Breast epithelium (tissue), 4 donors: ENCODE data around the gene TCFL5. TPM values are rescaled to one million over a fixed set of nuclear protein-coding genes. Genes with fewer than 3 reads are reported as not detected.
"Not testable (repeated sequence)": the region's sequence is repeated elsewhere in the genome, so short reads cannot be mapped to it uniquely, and the experiment has no call there.

Experiments used
- DNase-seq, 2 donors: peaks; one replicate each; pipeline ENCODE4 v3.0.0-alpha.2; 2019; ENCODE audit warnings: low spot score in 2 of 2
- H3K27ac ChIP-seq, 2 donors: fragments of 200-600 bp; sonication (generic) in 1 of 2; one replicate each; pipeline ENCODE4 v1.5.1; 2016 to 2019; ENCODE audit warnings: mild to moderate bottlenecking in 1 of 2
- H3K27me3 ChIP-seq, 2 donors: fragments of 200-600 bp; sonication (generic) in 1 of 2; one replicate each; pipeline versions ENCODE4 v1.5.1 to v1.6.0; 2017 to 2019; ENCODE audit warnings: control low read depth in 1 of 2, mild to moderate bottlenecking in 1 of 2
- H3K36me3 ChIP-seq: fragments of 200-600 bp; one replicate; pipeline ENCODE4 v1.5.1; 2019
- H3K4me1 ChIP-seq, 2 donors: fragments of 200-600 bp; sonication (generic); one replicate each; pipeline ENCODE4 v1.5.1; 2016 to 2019; ENCODE audit warnings: control low read depth in 1 of 2
- H3K4me3 ChIP-seq, 3 donors: fragments of 200-600 bp; sonication (generic); 1 replicate in 2 of 3; 2 replicates in 1 of 3; pipeline ENCODE4 v1.5.1; 2016 to 2019; ENCODE audit warnings: mild to moderate bottlenecking in 3 of 3, moderate library complexity in 2 of 3
- H3K9me3 ChIP-seq, 2 donors: fragments of 200-600 bp; sonication (generic) in 1 of 2; one replicate each; pipeline ENCODE4 v1.5.1; 2016 to 2019; ENCODE audit warnings: control low read depth in 1 of 2
- POLR2A ChIP-seq: fragments of 450-650 bp; IDR thresholded peaks from one replicate; pipeline ENCODE4 v1.6.1; 2016; ENCODE audit warnings: antibody characterized with exemption, mild to moderate bottlenecking, moderate library complexity
- POLR2AphosphoS5 ChIP-seq, 3 donors: sonication (generic); formaldehyde crosslinking; IDR thresholded peaks; one replicate each; pipeline ENCODE4 v1.6.1; 2017; ENCODE audit warnings: antibody characterized with exemption in 3 of 3
- intact Hi-C: fragments of 100-400 bp; cut with DNase I; formaldehyde crosslinking; loops from one replicate; pipeline ENCODE4 v1.15.1; 2023; ENCODE audit warnings: low total_unique reads
- total RNA-seq, 3 donors: library from RNA; depleted of rRNA; stranded (reverse); fragments of >200 nt; gene quantifications; one replicate each; pipeline ENCODE4 v1.1.0, GENCODE V29; 2016
- TF ChIP-seq, protein P1 (sequence below), 3 donors: fragments of 450-650 bp; IDR thresholded peaks; one replicate each; pipeline ENCODE4 v1.5.1; 2016 to 2017; ENCODE audit warnings: antibody characterized with exemption in 3 of 3, mild to moderate bottlenecking in 3 of 3, moderate library complexity in 3 of 3

Gene TCFL5
- total RNA-seq, 3 donors from 2014 or later, result 7.8 to 21.0 (median 12.5) TPM

GRCh38 chr20:62850333-62850974, 11.2 kb downstream of the TCFL5 start:
- DNase-seq, result no peak
- Histone ChIP-seq H3K9me3 (no peaks in the 10 kb centered on the region), H3K36me3 (no peaks in the 10 kb centered on the region), H3K27ac (no peak overlapping the region), H3K27me3 (no peaks in the 10 kb centered on the region), H3K4me3 (no peak overlapping the region), H3K4me1 (peaks cover 0 to 3% of the 10 kb centered on the region in 2 donors)
- TF ChIP-seq POLR2A, result no peak
- TF ChIP-seq, protein P1, sequence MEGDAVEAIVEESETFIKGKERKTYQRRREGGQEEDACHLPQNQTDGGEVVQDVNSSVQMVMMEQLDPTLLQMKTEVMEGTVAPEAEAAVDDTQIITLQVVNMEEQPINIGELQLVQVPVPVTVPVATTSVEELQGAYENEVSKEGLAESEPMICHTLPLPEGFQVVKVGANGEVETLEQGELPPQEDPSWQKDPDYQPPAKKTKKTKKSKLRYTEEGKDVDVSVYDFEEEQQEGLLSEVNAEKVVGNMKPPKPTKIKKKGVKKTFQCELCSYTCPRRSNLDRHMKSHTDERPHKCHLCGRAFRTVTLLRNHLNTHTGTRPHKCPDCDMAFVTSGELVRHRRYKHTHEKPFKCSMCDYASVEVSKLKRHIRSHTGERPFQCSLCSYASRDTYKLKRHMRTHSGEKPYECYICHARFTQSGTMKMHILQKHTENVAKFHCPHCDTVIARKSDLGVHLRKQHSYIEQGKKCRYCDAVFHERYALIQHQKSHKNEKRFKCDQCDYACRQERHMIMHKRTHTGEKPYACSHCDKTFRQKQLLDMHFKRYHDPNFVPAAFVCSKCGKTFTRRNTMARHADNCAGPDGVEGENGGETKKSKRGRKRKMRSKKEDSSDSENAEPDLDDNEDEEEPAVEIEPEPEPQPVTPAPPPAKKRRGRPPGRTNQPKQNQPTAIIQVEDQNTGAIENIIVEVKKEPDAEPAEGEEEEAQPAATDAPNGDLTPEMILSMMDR (IDR thresholded peaks at IDR 0.05), result no peak
- intact Hi-C loops, result no loop called here

DNA sequence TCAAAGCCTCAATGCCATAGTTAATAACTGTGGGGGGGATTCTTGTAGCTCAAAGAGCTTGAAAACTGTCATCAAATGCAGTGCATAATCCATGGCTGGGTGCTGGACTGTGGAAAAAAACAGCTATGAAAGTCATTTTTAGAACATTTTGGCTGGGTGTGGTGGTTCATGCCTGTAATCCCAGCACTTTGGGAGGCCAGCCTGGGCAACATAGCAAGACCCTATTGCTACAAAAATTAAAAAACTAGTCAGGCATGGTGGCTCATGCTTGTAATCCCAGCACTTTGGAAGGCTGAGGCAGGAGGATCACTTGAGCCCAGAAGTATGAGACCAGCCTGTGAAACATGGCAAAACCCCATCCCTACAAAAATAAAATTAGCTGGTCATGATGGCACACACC, 12.2 kb downstream of the TCFL5 start:
- Histone ChIP-seq H3K36me3 (no peaks in the 10 kb centered on the region), H3K4me3 (no peak overlapping the region), H3K27me3 (no peaks in the 10 kb centered on the region), H3K9me3 (no peaks in the 10 kb centered on the region), H3K27ac (no peak overlapping the region), H3K4me1 (peaks cover 0 to 3% of the 10 kb centered on the region in 2 donors)
- intact Hi-C loops, result no loop called here
- no peak for TF ChIP-seq POLR2A
- TF ChIP-seq, protein P1 (IDR thresholded peaks at IDR 0.05), result no peak
- no peak for TF ChIP-seq POLR2AphosphoS5 (IDR thresholded peaks at IDR 0.05)
- DNase-seq, result no peak

- DNase-seq, H3K9me3 ChIP-seq, intact Hi-C loops, H3K27me3 ChIP-seq, H3K4me1 ChIP-seq, H3K36me3 ChIP-seq, H3K4me3 ChIP-seq, H3K27ac ChIP-seq: not testable (repeated sequence)
These were observed 12.7 kb downstream of the TCFL5 start for GRCh38 chr20:62848917-62849316.

DNA sequence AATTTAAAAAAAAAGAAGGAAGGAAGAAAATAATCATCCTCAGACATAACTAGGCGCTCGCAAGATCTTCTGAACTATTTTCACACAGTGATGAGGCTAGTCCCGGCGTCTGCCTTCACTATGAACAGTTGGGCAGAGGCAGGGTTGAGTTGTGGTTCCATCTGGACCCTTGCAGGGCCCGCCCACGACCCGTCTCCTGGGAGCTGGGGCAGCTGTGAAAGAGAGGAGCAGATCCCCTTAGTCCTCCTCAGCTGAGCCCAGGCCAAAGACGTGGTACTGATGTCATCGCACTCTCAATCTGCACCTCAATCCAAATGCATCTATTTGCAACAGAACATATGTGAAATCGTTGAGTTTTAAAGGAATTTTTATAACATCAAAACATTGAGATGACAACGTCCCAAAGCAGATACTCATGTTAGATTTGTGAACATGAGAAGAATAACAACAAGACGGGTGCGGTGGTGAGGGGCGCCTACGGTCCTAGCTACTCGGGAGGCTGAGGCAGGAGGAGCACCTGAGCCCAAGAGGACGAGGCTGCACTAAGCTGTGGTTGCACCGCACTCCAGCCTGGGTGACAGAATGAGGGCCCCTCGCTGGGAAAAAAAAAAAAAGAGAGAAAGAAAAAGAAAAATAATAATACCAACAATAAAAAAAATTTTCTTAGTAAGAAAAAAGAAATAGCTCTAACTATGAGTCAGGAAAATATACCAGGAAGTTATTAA, 15.3 kb downstream of the TCFL5 start:
- peak in 1 of 2 donors; percentile 31 for DNase-seq
- Histone ChIP-seq H3K4me3 (no peak overlapping the region), H3K36me3 (no peaks in the 10 kb centered on the region), H3K27me3 (no peaks in the 10 kb centered on the region), H3K4me1 (peaks cover 0 to 3% of the 10 kb centered on the region in 2 donors), H3K27ac (no peak overlapping the region), H3K9me3 (no peaks in the 10 kb centered on the region)
- TF ChIP-seq, protein P1 (IDR thresholded peaks at IDR 0.05), result no peak
- TF ChIP-seq POLR2AphosphoS5 (IDR thresholded peaks at IDR 0.05), result no peak
- no peak for TF ChIP-seq POLR2A
- intact Hi-C loops, result no loop called here

GRCh38 chr20:62845416-62846160, 16.0 kb downstream of the TCFL5 start:
- Histone ChIP-seq H3K4me1 (peaks cover 0 to 3% of the 10 kb centered on the region in 2 donors), H3K9me3 (no peaks in the 10 kb centered on the region), H3K4me3 (no peak overlapping the region), H3K27ac (no peak overlapping the region), H3K36me3 (no peaks in the 10 kb centered on the region), H3K27me3 (no peaks in the 10 kb centered on the region)
- DNase-seq, result peak in 1 of 2 donors; percentile 35
- TF ChIP-seq POLR2A, result no peak
- TF ChIP-seq, protein P1 (IDR thresholded peaks at IDR 0.05), result no peak
- no peak for TF ChIP-seq POLR2AphosphoS5 (IDR thresholded peaks at IDR 0.05)
- intact Hi-C loops, result no loop called here
